Measurements from ENCODE around the gene LUZP2.

LUZP2 gene

GRCh38 chr11:24687531-24688147, 190.8 kb downstream of the LUZP2 start:
- Histone ChIP-seq H3K9me3 (no peaks in the 10 kb centered on the region), H3K36me3 (no peaks in the 10 kb centered on the region), H3K27ac (no peak overlapping the region), H3K27me3 (no peaks in the 10 kb centered on the region), H3K4me3 (ENCODE audit: low read depth in 1 of 2, low read length in 1 of 2) (no peak overlapping the region), H3K4me1 (ENCODE audit: control insufficient read depth in 1 of 2, insufficient read depth in 1 of 2, low read depth in 1 of 2, low read length in 1 of 2) (no peaks in the 10 kb centered on the region)
- no peak for TF ChIP-seq CTCF (IDR thresholded peaks at IDR 0.05)

- no peak overlapping the region for H3K27ac ChIP-seq
- H3K27me3 ChIP-seq, result no peaks in the 10 kb centered on the region
- H3K4me3 ChIP-seq (ENCODE audit: low read depth in 1 of 2, low read length in 1 of 2), result no peak overlapping the region
- TF ChIP-seq CTCF (IDR thresholded peaks at IDR 0.05), result no peak
- no peaks in the 10 kb centered on the region for H3K9me3 ChIP-seq
- H3K4me1 ChIP-seq (ENCODE audit: control insufficient read depth in 1 of 2, insufficient read depth in 1 of 2, low read depth in 1 of 2, low read length in 1 of 2), result no peaks in the 10 kb centered on the region
- no peaks in the 10 kb centered on the region for H3K36me3 ChIP-seq
These were observed 192.1 kb downstream of the LUZP2 start for GRCh38 chr11:24688981-24689380.

GRCh38 chr11:24697522-24698111, 200.8 kb downstream of the LUZP2 start:
- no peak for TF ChIP-seq CTCF (IDR thresholded peaks at IDR 0.05)
- no peak overlapping the region for H3K4me3 ChIP-seq (ENCODE audit: low read depth in 1 of 2, low read length in 1 of 2)
- no peak overlapping the region for H3K27ac ChIP-seq
- H3K9me3 ChIP-seq, result no peaks in the 10 kb centered on the region
- H3K4me1 ChIP-seq (ENCODE audit: control insufficient read depth in 1 of 2, insufficient read depth in 1 of 2, low read depth in 1 of 2, low read length in 1 of 2), result no peaks in the 10 kb centered on the region
- no peaks in the 10 kb centered on the region for H3K36me3 ChIP-seq
- H3K27me3 ChIP-seq, result no peaks in the 10 kb centered on the region

GRCh38 chr11:24704716-24705115, 207.9 kb downstream of the LUZP2 start:
- Histone ChIP-seq H3K27ac (no peak overlapping the region), H3K9me3 (no peaks in the 10 kb centered on the region), H3K4me3 (ENCODE audit: low read depth in 1 of 2, low read length in 1 of 2) (no peak overlapping the region), H3K4me1 (ENCODE audit: control insufficient read depth in 1 of 2, insufficient read depth in 1 of 2, low read depth in 1 of 2, low read length in 1 of 2) (no peaks in the 10 kb centered on the region), H3K36me3 (no peaks in the 10 kb centered on the region), H3K27me3 (no peaks in the 10 kb centered on the region)
- no peak for TF ChIP-seq CTCF (IDR thresholded peaks at IDR 0.05)

- Histone ChIP-seq H3K27me3 (no peaks in the 10 kb centered on the region), H3K4me3 (ENCODE audit: low read depth in 1 of 2, low read length in 1 of 2) (no peak overlapping the region), H3K9me3 (no peaks in the 10 kb centered on the region), H3K36me3 (no peaks in the 10 kb centered on the region), H3K27ac (no peak overlapping the region), H3K4me1 (ENCODE audit: control insufficient read depth in 1 of 2, insufficient read depth in 1 of 2, low read depth in 1 of 2, low read length in 1 of 2) (no peaks in the 10 kb centered on the region)
- TF ChIP-seq CTCF (IDR thresholded peaks at IDR 0.05), result no peak
These were observed 208.6 kb downstream of the LUZP2 start for GRCh38 chr11:24705474-24705873.

Measured in neutrophil (primary cell).